Lower lobe of right lung (tissue), 2 donors: ENCODE data around the gene CCNJ. TPM values are rescaled to one million over a fixed set of nuclear protein-coding genes. Genes with fewer than 3 reads are reported as not detected.
"Not testable (repeated sequence)": the region's sequence is repeated elsewhere in the genome, so short reads cannot be mapped to it uniquely, and the experiment has no call there.

Experiments used
- ATAC-seq, 2 donors: fragments of 200-7000 bp; cut with Tn5 transposase; one replicate each; pipeline ENCODE4 v1.9.1; 2020 to 2022; ENCODE audit warnings: mild to moderate bottlenecking in 2 of 2, moderate library complexity in 2 of 2
- DNase-seq: peaks from one replicate; pipeline ENCODE4 v3.0.0-alpha.2; 2020
- H3K27ac ChIP-seq: fragments of 200-600 bp; one replicate; pipeline ENCODE4 v1.8.0; 2022
- H3K27me3 ChIP-seq: fragments of 200-600 bp; one replicate; pipeline ENCODE4 v1.8.0; 2022; ENCODE audit warnings: low read depth
- H3K36me3 ChIP-seq: fragments of 200-600 bp; one replicate; pipeline ENCODE4 v1.8.0; 2022; ENCODE audit warnings: mild to moderate bottlenecking
- H3K4me1 ChIP-seq: fragments of 200-600 bp; one replicate; pipeline ENCODE4 v1.8.0; 2022
- H3K4me3 ChIP-seq: fragments of 200-600 bp; one replicate; pipeline ENCODE4 v1.8.0; 2022; ENCODE audit warnings: mild to moderate bottlenecking
- H3K9me3 ChIP-seq: fragments of 200-600 bp; one replicate; pipeline ENCODE4 v1.8.0; 2022
- CTCF ChIP-seq: fragments of 200-600 bp; IDR thresholded peaks from one replicate; pipeline ENCODE4 v1.8.0; 2022; ENCODE audit warnings: antibody characterized with exemption, mild to moderate bottlenecking
- intact Hi-C: fragments of 100-400 bp; cut with DNase I; formaldehyde crosslinking; loops from one replicate; pipeline ENCODE4 v1.11.0; 2022
- total RNA-seq: library from RNA; stranded (reverse); fragmentation: NEBNext Ultra II Directional; extraction: Animal tissue kit (Norgen Biotek cat#: 25700); gene quantifications from one replicate; pipeline ENCODE4 v1.2.1, GENCODE V29; 2021
- donor health status: DM: no; HTN: yes; CAD: no; lungs with severe emphysema.

The CCNJ gene
- total RNA-seq, 1 donor from 2014 or later: 8.8 TPM

- H3K27me3 ChIP-seq: no peaks in the 10 kb centered on the region
- ATAC-seq (no peak), DNase-seq (no peak)
- intact Hi-C loops: no loop called here
- no peaks in the 10 kb centered on the region for H3K9me3 ChIP-seq
- H3K27ac ChIP-seq: no peak overlapping the region
- H3K4me1 ChIP-seq: peaks cover 12% of the 10 kb centered on the region
- peaks cover 12% of the 10 kb centered on the region for H3K36me3 ChIP-seq
- H3K4me3 ChIP-seq: no peak overlapping the region
- TF ChIP-seq CTCF: no peak
These were observed 3.7 kb downstream of the CCNJ start for GRCh38 chr10:96047004-96047649.

- H3K9me3 ChIP-seq, ATAC-seq, H3K4me3 ChIP-seq, DNase-seq, H3K27me3 ChIP-seq, intact Hi-C loops, H3K27ac ChIP-seq: not testable (repeated sequence)
- Histone ChIP-seq H3K36me3 (peaks cover 12% of the 10 kb centered on the region), H3K4me1 (peaks cover 12% of the 10 kb centered on the region)
These were observed 4.5 kb downstream of the CCNJ start for GRCh38 chr10:96047925-96048324.

- H3K36me3 ChIP-seq: peaks cover 12% of the 10 kb centered on the region
- H3K9me3 ChIP-seq: no peaks in the 10 kb centered on the region
- H3K4me1 ChIP-seq: peaks cover 19% of the 10 kb centered on the region
- no peak overlapping the region for H3K4me3 ChIP-seq
- DNase-seq (no peak), ATAC-seq (no peak)
- no peaks in the 10 kb centered on the region for H3K27me3 ChIP-seq
- H3K27ac ChIP-seq: no peak overlapping the region
- intact Hi-C loops: no loop called here
- no peak for TF ChIP-seq CTCF
These were observed 6.0 kb downstream of the CCNJ start for GRCh38 chr10:96049340-96049739.

- Histone ChIP-seq H3K27ac (no peak overlapping the region), H3K4me1 (peaks cover 7% of the 10 kb centered on the region), H3K36me3 (peaks cover 37% of the 10 kb centered on the region), H3K27me3 (no peaks in the 10 kb centered on the region), H3K4me3 (no peak overlapping the region), H3K9me3 (no peaks in the 10 kb centered on the region)
- no peak for TF ChIP-seq CTCF
- ATAC-seq (no peak), DNase-seq (no peak)
- intact Hi-C loops: no loop called here
These were observed 10.6 kb downstream of the CCNJ start for GRCh38 chr10:96053985-96054384.

- Histone ChIP-seq H3K4me1 (peaks cover 7% of the 10 kb centered on the region), H3K27me3 (no peaks in the 10 kb centered on the region), H3K27ac (no peak overlapping the region), H3K4me3 (no peak overlapping the region), H3K36me3 (peaks cover 51% of the 10 kb centered on the region), H3K9me3 (no peaks in the 10 kb centered on the region)
- DNase-seq (no peak), ATAC-seq (no peak)
- intact Hi-C loops: no loop called here
- no peak for TF ChIP-seq CTCF
These were observed 13.4 kb downstream of the CCNJ start for GRCh38 chr10:96056787-96057186.

GRCh38 chr10:96061232-96061631 is 17.8 kb downstream of the CCNJ start:
- intact Hi-C loops: no loop called here
- Histone ChIP-seq H3K9me3 (no peaks in the 10 kb centered on the region), H3K4me3 (no peak overlapping the region), H3K27ac (no peak overlapping the region), H3K27me3 (no peaks in the 10 kb centered on the region), H3K4me1 (no peaks in the 10 kb centered on the region), H3K36me3 (peaks cover 49% of the 10 kb centered on the region)
- ATAC-seq: no peak
- no peak for TF ChIP-seq CTCF
- DNase-seq: no peak
